GM23338 (cell line): Measurements from ENCODE around the gene ATP8A2. TPM values are rescaled to one million over a fixed set of nuclear protein-coding genes. Genes with fewer than 3 reads are reported as not detected.

ENCODE experiments used
- ATAC-seq: fragments of 200-7000 bp; cut with Tn5 transposase; 3 replicates; pipeline ENCODE4 v1.9.1; 2020
- DNase-seq: peaks from one replicate; pipeline ENCODE4 v3.0.0-alpha.2; 2015; ENCODE audit warnings: low spot score
- H2AFZ ChIP-seq: fragments of 200-600 bp; sonication (generic); 2 replicates; pipeline ENCODE4 v1.8.0; 2016; ENCODE audit warnings: antibody characterized with exemption, mild to moderate bottlenecking, moderate library complexity
- H3F3A ChIP-seq: fragments of 200-600 bp; sonication (generic); replicated peaks from 2 replicates; pipeline ENCODE4 v1.8.0; 2017; ENCODE audit warnings: antibody characterized with exemption, mixed run types, low read depth
- H3K27ac ChIP-seq: fragments of 200-600 bp; sonication (generic); 2 replicates; pipeline ENCODE4 v1.6.1; 2016; ENCODE audit warnings: low read depth
- H3K27me3 ChIP-seq: fragments of 200-600 bp; sonication (generic); 2 replicates; pipeline ENCODE4 v1.8.0; 2016; ENCODE audit warnings: mild to moderate bottlenecking, mixed run types, moderate library complexity; ENCODE audit not compliant: insufficient read depth
- H3K36me3 ChIP-seq: fragments of 200-600 bp; sonication (generic); 2 replicates; pipeline ENCODE4 v1.8.0; 2016; ENCODE audit warnings: mild to moderate bottlenecking; ENCODE audit not compliant: insufficient read depth
- H3K4me1 ChIP-seq: fragments of 200-600 bp; sonication (generic); 2 replicates; pipeline ENCODE4 v1.8.0; 2016; ENCODE audit warnings: mild to moderate bottlenecking, moderate library complexity; ENCODE audit not compliant: insufficient read depth
- H3K4me2 ChIP-seq: fragments of 200-600 bp; sonication (generic); 2 replicates; pipeline ENCODE4 v1.7.1; 2017; ENCODE audit warnings: mixed run types
- H3K4me3 ChIP-seq: fragments of 200-600 bp; sonication (generic); 2 replicates; pipeline ENCODE4 v1.6.1; 2016; ENCODE audit warnings: mixed run types
- H3K79me2 ChIP-seq: fragments of 200-600 bp; sonication (generic); replicated peaks from 2 replicates; pipeline ENCODE4 v1.8.0; 2017; ENCODE audit warnings: mild to moderate bottlenecking; ENCODE audit not compliant: insufficient read depth
- H3K9me2 ChIP-seq: fragments of 200-600 bp; sonication (generic); 2 replicates; pipeline ENCODE4 v1.8.0; 2017; ENCODE audit not compliant: insufficient read depth
- H4K20me1 ChIP-seq: fragments of 200-600 bp; sonication (generic); replicated peaks from 2 replicates; pipeline ENCODE4 v1.8.0; 2017; ENCODE audit warnings: mild to moderate bottlenecking; ENCODE audit not compliant: insufficient read depth
- H3K27ac Mint-ChIP-seq: 2 replicates; pipeline ENCODE4 v1.8.0; 2020; ENCODE audit warnings: inconsistent platforms, mild to moderate bottlenecking, moderate library complexity, mixed read lengths
- H3K27me3 Mint-ChIP-seq: 3 replicates; pipeline ENCODE4 v1.8.0; 2022; ENCODE audit warnings: low read depth, mild to moderate bottlenecking, moderate library complexity, mixed read lengths, inconsistent platforms; ENCODE audit not compliant: insufficient read depth, poor library complexity
- H3K36me3 Mint-ChIP-seq: 3 replicates; pipeline ENCODE4 v1.8.0; 2021; ENCODE audit warnings: low read depth, mild to moderate bottlenecking, inconsistent platforms, moderate library complexity, mixed read lengths
- H3K4me1 Mint-ChIP-seq: 3 replicates; pipeline ENCODE4 v1.8.0; 2020; ENCODE audit warnings: mild to moderate bottlenecking, inconsistent platforms, mixed read lengths
- H3K4me3 Mint-ChIP-seq: 3 replicates; pipeline ENCODE4 v1.8.0; 2021; ENCODE audit warnings: moderate library complexity, mild to moderate bottlenecking, inconsistent platforms, mixed read lengths
- H3K9me3 Mint-ChIP-seq: 3 replicates; pipeline ENCODE4 v1.8.0; 2020; ENCODE audit warnings: moderate library complexity, mild to moderate bottlenecking, inconsistent platforms, mixed read lengths
- CTCF ChIP-seq, 2 experiments: fragments of 200-600 bp in 1 of 2; sonication (generic) in 1 of 2; conservative IDR thresholded peaks; 2 replicates each; pipeline versions ENCODE4 v1.5.1 to v1.6.1; 2016 to 2017; ENCODE audit warnings: antibody characterized with exemption in 2 of 2, low read depth in 2 of 2, mild to moderate bottlenecking in 2 of 2, moderate library complexity in 1 of 2
- ETS1 ChIP-seq: IDR thresholded peaks from 2 replicates; pipeline ENCODE4 v1.6.1; 2016; ENCODE audit warnings: antibody characterized with exemption
- EZH2phosphoT487 ChIP-seq: fragments of 200-600 bp; sonication (generic); IDR thresholded peaks from one replicate; pipeline ENCODE4 v1.8.1; 2018; ENCODE audit warnings: antibody characterized with exemption; ENCODE audit not compliant: unreplicated experiment
- JUNB ChIP-seq: IDR thresholded peaks from one replicate; pipeline ENCODE4 v1.6.1; 2016; ENCODE audit warnings: antibody characterized with exemption; ENCODE audit not compliant: unreplicated experiment
- NANOG ChIP-seq: IDR thresholded peaks from 2 replicates; pipeline ENCODE4 v1.6.1; 2016; ENCODE audit warnings: antibody characterized with exemption, borderline replicate concordance
- STAT1 ChIP-seq: IDR thresholded peaks from one replicate; pipeline ENCODE4 v1.6.1; 2016; ENCODE audit warnings: antibody characterized with exemption; ENCODE audit not compliant: unreplicated experiment
- ZNF114 ChIP-seq: fragments of 250-450 bp; sonication (Bioruptor Pico); IDR thresholded peaks from 2 replicates; pipeline ENCODE4 v1.5.0; 2020; ENCODE audit warnings: mild to moderate bottlenecking, moderate library complexity
- ZNF331 ChIP-seq: fragments of 250-450 bp; sonication (Bioruptor Pico); IDR thresholded peaks from 2 replicates; pipeline ENCODE4 v1.5.0; 2020; ENCODE audit warnings: low read depth, mild to moderate bottlenecking, moderate library complexity
- polyA plus RNA-seq: library from polyadenylated mRNA; unstranded; fragments of >200 nt; fragmentation: Nextera tagmentation; extraction: Ambion mirVana; gene quantifications from 2 replicates; pipeline ENCODE4 v1.2.1, GENCODE V29; 2016
- total RNA-seq: library from RNA; depleted of rRNA; stranded (reverse); fragments of >200 nt; shearing (Covaris generic); gene quantifications from 2 replicates; pipeline ENCODE4 v1.2.3, GENCODE V29; 2014
- TF ChIP-seq, protein P1 (sequence below): fragments of 250-450 bp; sonication (Bioruptor Pico); IDR thresholded peaks from 2 replicates; pipeline ENCODE4 v1.5.0; 2020; ENCODE audit warnings: mild to moderate bottlenecking, moderate library complexity

The ATP8A2 gene
- total and polyA plus RNA-seq, 2 experiments from 2014 or later = 5.7 to 8.8 TPM

GRCh38 chr13:25741796-25742195 is 370.0 kb downstream of the ATP8A2 start:
- peaks cover 2% of the 10 kb centered on the region; the same call in 1 of the 2 replicates for H3K4me1 ChIP-seq
- no peaks in the 10 kb centered on the region for H3K27me3 ChIP-seq
- H3K79me2 ChIP-seq = no peaks in the 10 kb centered on the region
- H3K4me1 Mint-ChIP-seq = peaks cover 12% of the 10 kb centered on the region
- no peak overlapping the region for H3K27ac ChIP-seq
- DNase-seq = no peak
- no peak overlapping the region for H3K4me3 Mint-ChIP-seq
- no peak overlapping the region for H2AFZ ChIP-seq
- no peak overlapping the region for H3K4me3 ChIP-seq
- H3K36me3 Mint-ChIP-seq = no peaks in the 10 kb centered on the region
- H3K9me3 Mint-ChIP-seq = no peaks in the 10 kb centered on the region
- no peak for TF ChIP-seq JUNB
- TF ChIP-seq, protein P1, sequence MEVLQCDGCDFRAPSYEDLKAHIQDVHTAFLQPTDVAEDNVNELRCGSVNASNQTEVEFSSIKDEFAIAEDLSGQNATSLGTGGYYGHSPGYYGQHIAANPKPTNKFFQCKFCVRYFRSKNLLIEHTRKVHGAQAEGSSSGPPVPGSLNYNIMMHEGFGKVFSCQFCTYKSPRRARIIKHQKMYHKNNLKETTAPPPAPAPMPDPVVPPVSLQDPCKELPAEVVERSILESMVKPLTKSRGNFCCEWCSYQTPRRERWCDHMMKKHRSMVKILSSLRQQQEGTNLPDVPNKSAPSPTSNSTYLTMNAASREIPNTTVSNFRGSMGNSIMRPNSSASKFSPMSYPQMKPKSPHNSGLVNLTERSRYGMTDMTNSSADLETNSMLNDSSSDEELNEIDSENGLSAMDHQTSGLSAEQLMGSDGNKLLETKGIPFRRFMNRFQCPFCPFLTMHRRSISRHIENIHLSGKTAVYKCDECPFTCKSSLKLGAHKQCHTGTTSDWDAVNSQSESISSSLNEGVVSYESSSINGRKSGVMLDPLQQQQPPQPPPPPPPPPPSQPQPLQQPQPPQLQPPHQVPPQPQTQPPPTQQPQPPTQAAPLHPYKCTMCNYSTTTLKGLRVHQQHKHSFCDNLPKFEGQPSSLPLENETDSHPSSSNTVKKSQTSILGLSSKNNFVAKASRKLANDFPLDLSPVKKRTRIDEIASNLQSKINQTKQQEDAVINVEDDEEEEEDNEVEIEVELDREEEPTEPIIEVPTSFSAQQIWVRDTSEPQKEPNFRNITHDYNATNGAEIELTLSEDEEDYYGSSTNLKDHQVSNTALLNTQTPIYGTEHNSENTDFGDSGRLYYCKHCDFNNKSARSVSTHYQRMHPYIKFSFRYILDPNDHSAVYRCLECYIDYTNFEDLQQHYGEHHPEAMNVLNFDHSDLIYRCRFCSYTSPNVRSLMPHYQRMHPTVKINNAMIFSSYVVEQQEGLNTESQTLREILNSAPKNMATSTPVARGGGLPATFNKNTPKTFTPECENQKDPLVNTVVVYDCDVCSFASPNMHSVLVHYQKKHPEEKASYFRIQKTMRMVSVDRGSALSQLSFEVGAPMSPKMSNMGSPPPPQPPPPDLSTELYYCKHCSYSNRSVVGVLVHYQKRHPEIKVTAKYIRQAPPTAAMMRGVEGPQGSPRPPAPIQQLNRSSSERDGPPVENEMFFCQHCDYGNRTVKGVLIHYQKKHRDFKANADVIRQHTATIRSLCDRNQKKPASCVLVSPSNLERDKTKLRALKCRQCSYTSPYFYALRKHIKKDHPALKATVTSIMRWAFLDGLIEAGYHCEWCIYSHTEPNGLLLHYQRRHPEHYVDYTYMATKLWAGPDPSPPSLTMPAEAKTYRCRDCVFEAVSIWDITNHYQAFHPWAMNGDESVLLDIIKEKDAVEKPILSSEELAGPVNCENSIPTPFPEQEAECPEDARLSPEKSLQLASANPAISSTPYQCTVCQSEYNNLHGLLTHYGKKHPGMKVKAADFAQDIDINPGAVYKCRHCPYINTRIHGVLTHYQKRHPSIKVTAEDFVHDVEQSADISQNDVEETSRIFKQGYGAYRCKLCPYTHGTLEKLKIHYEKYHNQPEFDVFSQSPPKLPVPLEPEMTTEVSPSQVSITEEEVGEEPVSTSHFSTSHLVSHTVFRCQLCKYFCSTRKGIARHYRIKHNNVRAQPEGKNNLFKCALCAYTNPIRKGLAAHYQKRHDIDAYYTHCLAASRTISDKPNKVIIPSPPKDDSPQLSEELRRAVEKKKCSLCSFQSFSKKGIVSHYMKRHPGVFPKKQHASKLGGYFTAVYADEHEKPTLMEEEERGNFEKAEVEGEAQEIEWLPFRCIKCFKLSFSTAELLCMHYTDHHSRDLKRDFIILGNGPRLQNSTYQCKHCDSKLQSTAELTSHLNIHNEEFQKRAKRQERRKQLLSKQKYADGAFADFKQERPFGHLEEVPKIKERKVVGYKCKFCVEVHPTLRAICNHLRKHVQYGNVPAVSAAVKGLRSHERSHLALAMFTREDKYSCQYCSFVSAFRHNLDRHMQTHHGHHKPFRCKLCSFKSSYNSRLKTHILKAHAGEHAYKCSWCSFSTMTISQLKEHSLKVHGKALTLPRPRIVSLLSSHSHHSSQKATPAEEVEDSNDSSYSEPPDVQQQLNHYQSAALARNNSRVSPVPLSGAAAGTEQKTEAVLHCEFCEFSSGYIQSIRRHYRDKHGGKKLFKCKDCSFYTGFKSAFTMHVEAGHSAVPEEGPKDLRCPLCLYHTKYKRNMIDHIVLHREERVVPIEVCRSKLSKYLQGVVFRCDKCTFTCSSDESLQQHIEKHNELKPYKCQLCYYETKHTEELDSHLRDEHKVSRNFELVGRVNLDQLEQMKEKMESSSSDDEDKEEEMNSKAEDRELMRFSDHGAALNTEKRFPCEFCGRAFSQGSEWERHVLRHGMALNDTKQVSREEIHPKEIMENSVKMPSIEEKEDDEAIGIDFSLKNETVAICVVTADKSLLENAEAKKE (CRISPR knock-in tag) = no peak
- TF ChIP-seq ZNF331 (CRISPR knock-in tag) = no peak
- no peak for TF ChIP-seq NANOG
- TF ChIP-seq EZH2phosphoT487 = no peak
- no peaks in the 10 kb centered on the region for H3K36me3 ChIP-seq
- peaks cover 2% of the 10 kb centered on the region for H3K27me3 Mint-ChIP-seq
- no peaks in the 10 kb centered on the region for H4K20me1 ChIP-seq
- no peak overlapping the region for H3K27ac Mint-ChIP-seq
- no peak for ATAC-seq
- H3F3A ChIP-seq = no peaks in the 10 kb centered on the region
- no peaks in the 10 kb centered on the region for H3K9me2 ChIP-seq
- no peak overlapping the region for H3K4me2 ChIP-seq

- Histone ChIP-seq H4K20me1 (no peaks in the 10 kb centered on the region), H3F3A (no peaks in the 10 kb centered on the region), H3K27ac (no peak overlapping the region), H3K79me2 (no peaks in the 10 kb centered on the region), H3K4me3 (no peak overlapping the region), H3K4me1 (peaks cover 6% of the 10 kb centered on the region; the same call in 1 of the 2 replicates), H3K4me2 (no peak overlapping the region), H2AFZ (no peak overlapping the region), H3K36me3 (no peaks in the 10 kb centered on the region), H3K27me3 (no peaks in the 10 kb centered on the region), H3K9me2 (no peaks in the 10 kb centered on the region)
- Mint-ChIP-seq H3K9me3 (no peaks in the 10 kb centered on the region), H3K27me3 (peaks cover 2% of the 10 kb centered on the region), H3K36me3 (no peaks in the 10 kb centered on the region), H3K4me3 (no peak overlapping the region), H3K27ac (no peak overlapping the region), H3K4me1 (peaks cover 16% of the 10 kb centered on the region)
- DNase-seq (no peak), ATAC-seq (no peak)
- TF ChIP-seq ZNF331 (CRISPR knock-in tag) = no peak
- no peak for TF ChIP-seq ZNF114 (CRISPR knock-in tag)
- no peak for TF ChIP-seq JUNB
- no peak for TF ChIP-seq STAT1
- no peak for TF ChIP-seq CTCF (conservative IDR thresholded peaks at IDR 0.05; ENCODE audit: low read depth in 2 of 2)
- no peak for TF ChIP-seq EZH2phosphoT487
- TF ChIP-seq ETS1 = no peak
- TF ChIP-seq NANOG = no peak
Measured at GRCh38 chr13:25742220-25742619, 370.4 kb downstream of the ATP8A2 start.
